ENCODE measurements around the gene AS3MT.

AS3MT gene

GRCh38 chr10:102856758-102857424, 12.4 kb upstream of the AS3MT start:
- no peak for DNase-seq

- DNase-seq = no peak
Measured at GRCh38 chr10:102859911-102860310, 9.4 kb upstream of the AS3MT start.

GRCh38 chr10:102863660-102864059, 5.6 kb upstream of the AS3MT start:
- no peak for DNase-seq

GRCh38 chr10:102865620-102866019, 3.6 kb upstream of the AS3MT start:
- DNase-seq = no peak

- no peak for DNase-seq
Measured at GRCh38 chr10:102868911-102869257, 386 bp upstream of the AS3MT start.

GRCh38 chr10:102870221-102870620, 951 bp downstream of the AS3MT start:
- DNase-seq = no peak

- DNase-seq = no peak
Measured at GRCh38 chr10:102872163-102872562, 2.9 kb downstream of the AS3MT start.

GRCh38 chr10:102876747-102877153, 7.5 kb downstream of the AS3MT start:
- no peak for DNase-seq

- no peak for DNase-seq
Measured at GRCh38 chr10:102878629-102879028, 9.4 kb downstream of the AS3MT start.

GRCh38 chr10:102880256-102880655, 11.0 kb downstream of the AS3MT start:
- no peak for DNase-seq

- no peak for DNase-seq
Measured at GRCh38 chr10:102888048-102888447, 18.8 kb downstream of the AS3MT start.

- DNase-seq = no peak
Measured at GRCh38 chr10:102894466-102895213, 25.4 kb downstream of the AS3MT start.

- DNase-seq = no peak
Measured at GRCh38 chr10:102900006-102900405, 30.7 kb downstream of the AS3MT start.

- no peak for DNase-seq
Measured at GRCh38 chr10:102904346-102904745, 35.1 kb downstream of the AS3MT start.

- DNase-seq = no peak
Measured at GRCh38 chr10:102906507-102906906, 37.2 kb downstream of the AS3MT start.

GRCh38 chr10:102914781-102915180, 45.5 kb downstream of the AS3MT start:
- DNase-seq = no peak

GRCh38 chr10:102916173-102916572, 46.9 kb downstream of the AS3MT start:
- no peak for DNase-seq

- DNase-seq = peak; percentile 87
Measured at GRCh38 chr10:102917314-102917961, 48.2 kb downstream of the AS3MT start.

GRCh38 chr10:102917962-102918816, 48.9 kb downstream of the AS3MT start, which contains the start of gene CNNM2:
Gene CNNM2 (plus strand): TSS chr10:102918294. CDS start chr10:102918481, 187 bp downstream.
- peak; percentile 100 for DNase-seq

GRCh38 chr10:102918817-102919245, 49.6 kb downstream of the AS3MT start:
- DNase-seq = peak; percentile 57

GRCh38 chr10:102919246-102919959, 50.1 kb downstream of the AS3MT start:
- peak; percentile 39 for DNase-seq

Measured in stimulated activated CD4-positive, alpha-beta T cell treated with anti-CD3 and anti-CD28 coated beads, Interleukin-15, amount 100 ng/mL, for 24 hours (primary cell).